Renal pelvis (tissue), 4 donors: ENCODE data around the gene TMEM121B. TPM values are rescaled to one million over a fixed set of nuclear protein-coding genes. Genes with fewer than 3 reads are reported as not detected.

Source experiments
- DNase-seq: peaks from one replicate; pipeline ENCODE4 v3.0.0-alpha.2; 2013
- polyA plus RNA-seq, 3 donors: library from polyadenylated mRNA; unstranded; fragments of 120-200 nt; gene quantifications; one replicate each; pipeline ENCODE4 v1.2.1, GENCODE V29; 2013; ENCODE audit not compliant: insufficient read length in 3 of 3

Gene TMEM121B
- polyA plus RNA-seq, 3 donors = 0.84 to 1.0 (median 1.00) TPM

- DNase-seq = no peak
These were observed 19.9 kb upstream of the TMEM121B start for GRCh38 chr22:17140826-17141766.

GRCh38 chr22:17140022-17140421, 18.9 kb upstream of the TMEM121B start:
- no peak for DNase-seq

GRCh38 chr22:17138513-17138912, 17.4 kb upstream of the TMEM121B start:
- no peak for DNase-seq

- DNase-seq = no peak
These were observed 16.8 kb upstream of the TMEM121B start for GRCh38 chr22:17137861-17138425.

- DNase-seq = no peak
These were observed 16.0 kb upstream of the TMEM121B start for GRCh38 chr22:17137170-17137569.

GRCh38 chr22:17135153-17135760, 14.1 kb upstream of the TMEM121B start:
- no peak for DNase-seq

- no peak for DNase-seq
These were observed 12.0 kb upstream of the TMEM121B start for GRCh38 chr22:17133137-17133536.

GRCh38 chr22:17132112-17132511, 11.0 kb upstream of the TMEM121B start:
- no peak for DNase-seq

GRCh38 chr22:17131686-17132085, 10.5 kb upstream of the TMEM121B start:
- DNase-seq = no peak

GRCh38 chr22:17130199-17130598, 9.0 kb upstream of the TMEM121B start:
- DNase-seq = no peak

- DNase-seq = no peak
These were observed 388 bp downstream of the TMEM121B start for GRCh38 chr22:17120711-17121232.

- peak; percentile 69 for DNase-seq
These were observed 879 bp downstream of the TMEM121B start for GRCh38 chr22:17120281-17120680.

GRCh38 chr22:17119481-17120202, 1.5 kb downstream of the TMEM121B start:
- DNase-seq = no peak

- no peak for DNase-seq
These were observed 2.8 kb downstream of the TMEM121B start for GRCh38 chr22:17118342-17118741.

GRCh38 chr22:17117890-17118289, 3.3 kb downstream of the TMEM121B start:
- no peak for DNase-seq

GRCh38 chr22:17117400-17117799, 3.8 kb downstream of the TMEM121B start:
- no peak for DNase-seq

- no peak for DNase-seq
These were observed 4.4 kb downstream of the TMEM121B start for GRCh38 chr22:17116572-17117330.

GRCh38 chr22:17115945-17116565, 5.1 kb downstream of the TMEM121B start:
- no peak for DNase-seq

GRCh38 chr22:17115236-17115635, 5.9 kb downstream of the TMEM121B start:
- no peak for DNase-seq

- no peak for DNase-seq
These were observed 6.3 kb downstream of the TMEM121B start for GRCh38 chr22:17114898-17115235.
